Measurements from ENCODE around the gene SFSWAP.

GRCh38 chr12:131779027-131779426 lies 68.1 kb downstream of the SFSWAP start:
- no peak for TF ChIP-seq GATA2 (IDR thresholded peaks at IDR 0.05; ENCODE audit: low read depth, low read length)
- TF ChIP-seq GATA3 (IDR thresholded peaks at IDR 0.05; ENCODE audit: low read depth, low read length): no peak

All from SH-SY5Y (cell line).